Gastroesophageal sphincter (tissue), 3 donors: Measurements from ENCODE around the gene MAN2C1.

ENCODE experiments used
- POLR2A ChIP-seq, 2 donors: fragments of 450-650 bp; IDR thresholded peaks; one replicate each; pipeline ENCODE4 v1.6.1; 2017; ENCODE audit warnings: antibody characterized with exemption in 2 of 2, mild to moderate bottlenecking in 2 of 2, moderate library complexity in 1 of 2
- TF ChIP-seq, protein P1 (sequence below), 4 experiments: fragments of 200-600 bp in 2 of 4; fragments of 450-650 bp in 2 of 4; sonication (generic) in 1 of 4; IDR thresholded peaks; one replicate each; pipeline ENCODE4 v1.5.1; 2017 to 2019; ENCODE audit warnings: antibody characterized with exemption in 4 of 4, mild to moderate bottlenecking in 2 of 4, moderate library complexity in 2 of 4

DNA sequence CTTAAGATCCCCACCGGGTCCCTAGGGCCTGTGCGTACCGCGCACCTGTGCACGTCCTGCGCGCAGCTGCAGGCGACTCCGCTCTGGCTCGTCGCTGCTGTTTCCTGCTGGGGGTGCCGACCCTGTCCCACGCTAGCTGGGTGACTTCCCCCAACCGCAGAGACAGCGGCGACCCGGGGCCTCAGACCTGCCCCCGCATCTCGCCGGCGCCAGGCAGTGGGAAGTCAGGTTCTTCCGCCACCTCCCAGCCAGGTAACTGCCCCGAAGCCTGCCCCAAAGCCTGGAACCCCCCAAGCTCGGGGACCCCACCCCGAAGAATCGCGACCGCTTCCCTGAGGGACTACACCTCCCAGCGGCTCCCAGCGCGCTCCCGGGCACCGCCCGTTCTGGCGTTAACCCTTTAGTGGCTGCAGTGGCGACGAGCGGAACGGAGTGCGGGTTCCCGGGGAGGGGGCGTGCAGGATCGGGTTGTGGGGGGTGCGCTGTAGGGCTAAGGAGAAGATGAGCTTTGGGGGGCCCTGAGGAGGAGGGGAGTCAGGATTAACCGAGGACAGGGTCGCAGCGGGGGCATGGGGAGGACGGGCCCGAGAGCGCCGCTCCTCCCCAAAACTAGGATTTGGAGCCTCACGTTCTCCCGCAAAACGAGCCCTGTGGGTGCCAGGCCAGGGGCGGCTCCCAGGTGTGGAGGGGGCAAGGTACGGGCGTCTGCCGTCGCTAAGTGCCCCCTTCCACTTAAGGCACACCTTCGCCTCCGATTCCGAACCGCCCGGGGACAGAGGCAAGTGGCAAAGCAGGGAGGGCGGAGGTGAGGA, 21.0 kb downstream of the MAN2C1 start:
- TF ChIP-seq, protein P1, sequence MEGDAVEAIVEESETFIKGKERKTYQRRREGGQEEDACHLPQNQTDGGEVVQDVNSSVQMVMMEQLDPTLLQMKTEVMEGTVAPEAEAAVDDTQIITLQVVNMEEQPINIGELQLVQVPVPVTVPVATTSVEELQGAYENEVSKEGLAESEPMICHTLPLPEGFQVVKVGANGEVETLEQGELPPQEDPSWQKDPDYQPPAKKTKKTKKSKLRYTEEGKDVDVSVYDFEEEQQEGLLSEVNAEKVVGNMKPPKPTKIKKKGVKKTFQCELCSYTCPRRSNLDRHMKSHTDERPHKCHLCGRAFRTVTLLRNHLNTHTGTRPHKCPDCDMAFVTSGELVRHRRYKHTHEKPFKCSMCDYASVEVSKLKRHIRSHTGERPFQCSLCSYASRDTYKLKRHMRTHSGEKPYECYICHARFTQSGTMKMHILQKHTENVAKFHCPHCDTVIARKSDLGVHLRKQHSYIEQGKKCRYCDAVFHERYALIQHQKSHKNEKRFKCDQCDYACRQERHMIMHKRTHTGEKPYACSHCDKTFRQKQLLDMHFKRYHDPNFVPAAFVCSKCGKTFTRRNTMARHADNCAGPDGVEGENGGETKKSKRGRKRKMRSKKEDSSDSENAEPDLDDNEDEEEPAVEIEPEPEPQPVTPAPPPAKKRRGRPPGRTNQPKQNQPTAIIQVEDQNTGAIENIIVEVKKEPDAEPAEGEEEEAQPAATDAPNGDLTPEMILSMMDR (IDR thresholded peaks at IDR 0.05) = no peak
- TF ChIP-seq POLR2A (IDR thresholded peaks at IDR 0.05) = no peak
